Adrenal gland (tissue), 12 donors: ENCODE measurements around the gene GAL3ST3. TPM values are rescaled to one million over a fixed set of nuclear protein-coding genes. Genes with fewer than 3 reads are reported as not detected.

Source experiments
- DNase-seq, 7 donors: peaks; one replicate each; pipeline ENCODE4 v3.0.0-alpha.2; 2019 to 2020
- H3K27ac ChIP-seq, 5 donors: fragments of 200-600 bp; sonication (generic) in 4 of 5; 1 replicate in 3 of 5; 2 replicates in 2 of 5; pipeline versions ENCODE4 v1.5.1 to v1.8.0; 2016 to 2020; ENCODE audit warnings: mild to moderate bottlenecking in 1 of 5
- H3K27me3 ChIP-seq: fragments of 200-600 bp; 2 replicates; pipeline ENCODE4 v1.8.0; 2021
- H3K36me3 ChIP-seq, 2 donors: fragments of 200-600 bp; replicated peaks in 1 of 2; 1 replicate in 1 of 2; 2 replicates in 1 of 2; pipeline versions ENCODE4 v1.5.1 to v1.8.0; 2018 to 2022
- H3K4me1 ChIP-seq, 2 donors: fragments of 200-600 bp; replicated peaks in 1 of 2; 1 replicate in 1 of 2; 2 replicates in 1 of 2; pipeline versions ENCODE4 v1.5.1 to v1.8.0; 2018 to 2021
- H3K4me3 ChIP-seq, 4 donors: fragments of 200-600 bp; sonication (generic) in 3 of 4; one replicate each; pipeline ENCODE4 v1.5.1; 2016 to 2018
- H3K9me3 ChIP-seq, 3 donors: fragments of 200-600 bp; sonication (generic) in 1 of 3; replicated peaks in 1 of 3; 1 replicate in 2 of 3; 2 replicates in 1 of 3; pipeline versions ENCODE4 v1.5.1 to v1.8.0; 2016 to 2021
- CTCF ChIP-seq, 6 experiments: fragments of 450-650 bp in 4 of 6; fragments of 200-600 bp in 2 of 6; sonication (generic) in 1 of 6; IDR thresholded peaks; 1 replicate in 5 of 6; 2 replicates in 1 of 6; pipeline versions ENCODE4 v1.5.1 to v1.8.0; 2016 to 2021; ENCODE audit warnings: antibody characterized with exemption in 6 of 6, mild to moderate bottlenecking in 2 of 6, moderate library complexity in 1 of 6
- POLR2A ChIP-seq, 2 donors: fragments of 450-650 bp; IDR thresholded peaks; one replicate each; pipeline ENCODE4 v1.6.1; 2017; ENCODE audit warnings: antibody characterized with exemption in 2 of 2, mild to moderate bottlenecking in 2 of 2, moderate library complexity in 1 of 2
- WGBS, 4 donors: extraction: QIAGEN DNeasy Blood & Tissue Kit in 2 of 4; methylation state at CpG; one replicate each; pipeline versions ENCODE4 v1.1.5 to v1.1.7; 2013 to 2017; 5-methylcytosine and 5-hydroxymethylcytosine counted together
- intact Hi-C, 2 donors: fragments of 100-400 bp; cut with DNase I; formaldehyde crosslinking; loops; one replicate each; pipeline versions ENCODE4 v1.14.1 to v1.15.0; 2022 to 2023
- polyA plus RNA-seq, 3 donors: library from polyadenylated mRNA; stranded (reverse); fragments of 200-250 nt in 2 of 3; fragments of 350-450 nt in 1 of 3; fragmentation: Illumina TruSeq in 1 of 3; extraction: RNeasy Lipid Tissue Mini Kit (QIAGEN cat#74804) in 1 of 3; gene quantifications; one replicate each; pipeline ENCODE4 v1.2.3, GENCODE V29; 2013 to 2014
- total RNA-seq, 9 donors: library from RNA; depleted of rRNA in 4 of 9; stranded (reverse); fragments of >200 nt in 4 of 9; fragments of 120-200 nt in 1 of 9; fragmentation: NEBNext Ultra II Directional in 1 of 9; extraction: Animal tissue kit (Norgen Biotek cat#: 25700) in 1 of 9; gene quantifications; one replicate each; pipeline versions ENCODE4 v1.1.0 to v1.2.4, GENCODE V29; 2013 to 2023
- donor health status: healthy with polysubstance abuse.
- donor health status: Bipolar disorder and iron deficiency.
- donor health status: DM: yes; HTN: yes; CAD: no.
- donor health status: DM: no; HTN: no; CAD: no.
- donor health status: DM: no; HTN: no; CAD: no.
- donor health status: DM: yes; HTN: yes; CAD: no.

Gene GAL3ST3
- total and polyA plus RNA-seq, 12 donors: 0.11 to 0.41 (median 0.22) TPM; not detected in 8

DNA sequence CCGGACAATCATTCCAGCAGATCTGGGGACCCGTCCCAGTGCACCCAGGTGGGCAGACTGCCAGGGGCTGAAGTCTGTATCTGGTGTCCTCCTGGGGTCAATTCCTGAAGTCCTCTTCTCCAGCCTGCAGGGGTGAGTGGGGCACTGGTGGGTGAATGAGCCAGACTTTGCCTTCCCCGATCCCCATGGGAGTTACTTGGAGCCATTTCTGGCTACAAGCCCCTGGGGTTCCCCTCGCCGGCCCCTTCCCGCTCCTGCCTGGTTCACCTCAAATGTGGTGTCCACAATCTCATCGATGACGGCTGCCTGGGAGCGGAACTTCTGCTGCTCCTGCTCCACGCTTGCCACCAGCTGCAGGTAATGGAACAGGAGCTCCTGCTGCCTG is 32.2 kb downstream of the GAL3ST3 start:
- TF ChIP-seq CTCF (IDR thresholded peaks at IDR 0.05): no peak
- no peak for TF ChIP-seq POLR2A (IDR thresholded peaks at IDR 0.05)
- peaks cover 7 to 10% of the 10 kb centered on the region in 2 donors for H3K4me1 ChIP-seq
- 87 to 97% (median 93%) methylated on average over 10 of the region's 10 CpGs for WGBS, 4 donors
- H3K4me3 ChIP-seq: no peak overlapping the region
- H3K9me3 ChIP-seq: no peaks in the 10 kb centered on the region
- no peaks in the 10 kb centered on the region for H3K36me3 ChIP-seq
- H3K27ac ChIP-seq: no peak overlapping the region
- peaks cover 6% of the 10 kb centered on the region for H3K27me3 ChIP-seq
- intact Hi-C loops: no loop called here
- DNase-seq: no peak

- Histone ChIP-seq H3K27ac (peak overlapping the region in 1 of 5 donors; percentile 40), H3K36me3 (no peaks in the 10 kb centered on the region), H3K4me1 (peaks cover 4 to 10% of the 10 kb centered on the region in 2 donors), H3K4me3 (no peak overlapping the region), H3K27me3 (peaks cover 11% of the 10 kb centered on the region), H3K9me3 (no peaks in the 10 kb centered on the region)
- WGBS, 4 donors: 88 to 91% (median 89%) methylated on average over 12 to 18 of the region's 18 CpGs
- DNase-seq: no peak
- intact Hi-C loops: no loop called here
- TF ChIP-seq CTCF (IDR thresholded peaks at IDR 0.05): no peak
- TF ChIP-seq POLR2A (IDR thresholded peaks at IDR 0.05): no peak
Measured at GRCh38 chr11:66015936-66016792, 32.8 kb downstream of the GAL3ST3 start.

DNA sequence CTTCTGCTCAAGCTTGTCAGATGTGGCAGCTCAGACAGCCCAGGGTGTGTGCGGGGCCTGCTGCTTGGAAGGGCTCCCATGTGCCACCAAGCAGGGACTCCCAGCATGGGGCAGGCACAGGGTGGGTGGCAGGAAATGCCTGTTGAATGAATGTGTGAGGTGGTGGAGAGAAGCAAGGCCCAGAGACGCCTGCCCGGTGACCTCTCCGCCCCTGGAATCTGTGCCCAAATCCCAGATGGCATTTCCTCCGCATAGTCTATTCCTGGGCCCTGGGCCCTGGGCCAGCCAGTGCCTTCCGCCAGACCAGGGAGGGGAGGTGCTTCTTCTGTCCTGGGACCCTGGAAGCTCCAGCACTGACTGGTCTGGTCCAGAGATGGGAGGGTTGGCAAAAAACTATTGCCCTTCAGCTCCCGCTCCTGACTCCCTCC is 33.5 kb downstream of the GAL3ST3 start:
- intact Hi-C loops: no loop called here
- Histone ChIP-seq H3K36me3 (no peaks in the 10 kb centered on the region), H3K9me3 (no peaks in the 10 kb centered on the region), H3K27me3 (peaks cover 11% of the 10 kb centered on the region), H3K27ac (peak overlapping the region in 1 of 5 donors; percentile 40), H3K4me1 (peaks cover 0 to 8% of the 10 kb centered on the region in 2 donors), H3K4me3 (no peak overlapping the region)
- WGBS, 4 donors: 67 to 95% (median 87%) methylated on average over 1 to 7 of the region's 7 CpGs
- TF ChIP-seq CTCF (IDR thresholded peaks at IDR 0.05): no peak
- TF ChIP-seq POLR2A (IDR thresholded peaks at IDR 0.05): no peak
- no peak for DNase-seq

GRCh38 chr11:66014804-66015453 is 34.0 kb downstream of the GAL3ST3 start:
- Histone ChIP-seq H3K9me3 (no peaks in the 10 kb centered on the region), H3K36me3 (no peaks in the 10 kb centered on the region), H3K4me3 (no peak overlapping the region), H3K4me1 (peaks cover 0 to 8% of the 10 kb centered on the region in 2 donors), H3K27ac (no peak overlapping the region), H3K27me3 (peaks cover 11% of the 10 kb centered on the region)
- DNase-seq: no peak
- WGBS, 4 donors: 78 to 92% (median 87%) methylated on average over 2 to 6 of the region's 6 CpGs
- intact Hi-C loops: no loop called here
- TF ChIP-seq POLR2A (IDR thresholded peaks at IDR 0.05) (no peak), CTCF (IDR thresholded peaks at IDR 0.05) (no peak)
